HG03342 (cell line): Measurements from ENCODE around the gene AJUBA.
"Not testable (repeated sequence)": the region's sequence is repeated elsewhere in the genome, so short reads cannot be mapped to it uniquely, and the experiment has no call there.

Source experiments
- ATAC-seq: cut with Tn5 transposase; IDR thresholded peaks from one replicate; pipeline ENCODE4 v1.9.1; 2021; ENCODE audit warnings: mild to moderate bottlenecking, moderate library complexity; ENCODE audit not compliant: unreplicated experiment

AJUBA gene

GRCh38 chr14:22982477-22983245 lies at the start of gene AJUBA:
Gene AJUBA, minus strand, starts transcription at chr14:22982551. Its CDS starts 285 bp downstream, at chr14:22982266.
- ATAC-seq: peak; percentile 38

DNA sequence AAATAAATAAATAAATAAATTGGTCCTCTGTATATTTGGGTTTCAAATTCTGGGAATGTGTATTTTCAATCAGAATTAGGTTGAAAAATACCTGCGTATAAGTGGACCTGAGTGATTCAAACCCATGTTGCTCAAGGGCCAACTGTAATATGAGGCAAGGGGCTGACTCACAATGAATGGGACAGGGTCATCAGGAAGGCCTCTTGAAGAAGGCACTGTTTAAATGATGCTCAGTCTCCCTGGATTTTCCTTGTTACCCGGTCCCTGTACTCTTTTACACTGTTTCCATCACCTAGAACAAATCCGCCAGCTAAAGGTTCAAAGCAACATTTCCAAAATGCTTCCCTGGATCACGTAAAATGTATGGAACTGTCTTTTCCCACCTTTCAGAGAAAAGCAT lies 48.6 kb upstream of the AJUBA start:
- no peak for ATAC-seq

- no peak for ATAC-seq
Observed at GRCh38 chr14:23028799-23029198, 46.4 kb upstream of the AJUBA start.

DNA sequence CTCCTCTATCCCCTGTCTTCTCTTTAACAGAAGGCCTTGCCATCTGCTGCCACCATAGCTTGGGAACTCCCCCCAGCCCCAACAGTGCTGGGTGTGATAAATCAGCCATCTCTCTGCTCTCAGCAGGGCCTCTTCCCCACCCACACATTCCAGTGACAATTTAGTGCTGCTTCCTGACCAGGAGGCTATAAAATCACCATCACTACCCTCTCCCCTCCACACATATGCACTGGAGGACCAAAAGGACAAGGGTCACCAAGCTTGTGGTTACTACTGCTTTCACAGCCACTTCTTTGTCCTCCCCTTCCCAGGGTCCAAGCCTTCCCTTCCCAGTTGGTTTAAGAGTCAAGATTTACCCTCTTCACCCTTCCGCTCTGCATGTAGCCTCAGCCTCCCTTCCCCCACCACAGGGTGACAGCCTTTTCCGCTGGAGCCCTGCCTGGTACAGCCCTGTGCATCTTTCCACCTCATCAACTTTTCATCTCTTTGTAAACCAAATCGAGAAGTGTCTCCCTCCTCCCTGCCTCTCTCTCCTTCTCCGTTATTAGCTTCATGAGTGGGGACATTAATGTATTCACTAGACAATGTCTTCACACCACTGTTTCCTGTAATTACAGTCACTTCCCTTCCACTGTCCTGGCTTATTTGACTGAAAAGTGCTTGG lies 42.9 kb upstream of the AJUBA start:
- no peak for ATAC-seq

GRCh38 chr14:23024612-23025075 lies 42.3 kb upstream of the AJUBA start:
- no peak for ATAC-seq

DNA sequence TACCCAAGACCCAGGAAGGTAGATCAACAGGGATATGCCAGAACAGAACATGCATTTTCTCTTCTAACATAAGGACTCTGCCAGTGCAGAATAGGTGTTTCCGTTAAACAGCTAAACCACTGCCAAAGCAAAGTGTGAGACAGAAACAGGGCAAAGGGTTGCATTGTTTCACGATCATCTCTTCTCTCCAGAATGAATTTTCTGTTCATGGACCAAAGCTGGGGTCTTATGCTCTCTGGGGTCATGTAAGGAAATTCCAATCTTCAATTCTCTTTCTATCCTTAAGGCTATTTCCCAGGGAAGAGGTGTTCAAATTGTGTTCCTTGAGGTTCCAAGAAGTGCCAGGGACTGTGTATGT lies 41.4 kb upstream of the AJUBA start:
- ATAC-seq: no peak

DNA sequence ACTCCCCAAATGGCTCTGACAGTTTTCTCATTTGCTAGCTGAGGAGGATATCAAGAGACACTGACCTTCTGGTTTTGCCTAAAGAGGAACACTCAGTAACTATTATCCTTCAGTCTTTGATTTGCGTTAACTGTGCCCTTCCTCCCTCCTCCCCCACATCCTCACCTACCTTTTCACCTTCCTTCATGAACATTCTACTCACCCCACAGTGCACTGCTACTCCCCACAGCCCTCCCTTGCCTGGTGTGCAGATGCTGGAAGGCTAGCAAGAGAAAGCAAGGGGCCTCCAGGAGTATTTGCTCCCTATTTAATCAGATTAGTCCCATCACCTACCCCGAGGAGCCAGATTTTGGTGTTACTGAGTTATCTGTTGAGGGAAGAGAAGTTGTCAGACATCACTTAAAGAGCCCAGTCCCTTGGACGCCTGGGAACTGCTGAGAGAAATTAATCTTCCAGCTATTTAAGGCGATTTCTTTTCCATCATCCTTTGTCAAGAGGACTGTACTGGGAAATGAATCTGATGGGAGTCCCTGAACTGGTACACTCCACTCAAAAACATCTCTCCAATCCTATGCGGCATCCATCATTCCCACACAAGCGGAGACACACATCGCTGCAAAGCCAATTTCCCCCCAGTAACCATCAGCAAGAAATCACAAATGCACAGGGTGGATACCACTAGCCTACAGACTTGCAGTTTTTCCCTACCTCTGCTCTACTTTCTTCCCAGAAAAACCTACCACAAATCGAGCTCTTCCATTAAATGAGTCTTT lies 40.9 kb upstream of the AJUBA start:
- ATAC-seq: no peak

DNA sequence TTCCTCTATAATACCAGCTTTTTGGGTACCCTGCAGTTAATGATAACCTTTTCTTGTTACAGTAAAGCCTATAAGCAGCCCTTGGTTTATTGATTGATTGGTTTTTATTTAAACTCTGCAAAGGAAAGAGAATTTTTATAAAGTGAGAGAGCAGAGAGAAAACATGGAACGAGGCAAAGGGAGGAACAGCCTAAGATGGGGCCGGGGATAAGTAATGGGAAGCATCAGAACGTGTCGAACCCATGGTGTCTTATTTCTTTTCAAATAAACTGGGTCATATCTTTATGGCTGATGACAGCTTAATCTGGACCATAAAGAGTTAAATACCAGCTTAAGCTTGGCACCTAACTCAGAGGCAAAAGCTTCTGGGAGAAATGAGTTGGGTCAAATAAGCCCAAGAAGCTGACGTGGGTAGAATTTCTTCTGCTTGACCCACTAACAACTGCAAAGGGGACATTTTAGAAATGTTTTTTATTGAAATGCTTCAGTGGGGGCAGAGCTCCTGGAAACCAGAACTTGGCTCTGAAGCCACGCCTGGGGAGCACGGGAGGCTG lies 39.6 kb upstream of the AJUBA start:
- no peak for ATAC-seq

GRCh38 chr14:23021434-23021833 lies 39.1 kb upstream of the AJUBA start:
- no peak for ATAC-seq

DNA sequence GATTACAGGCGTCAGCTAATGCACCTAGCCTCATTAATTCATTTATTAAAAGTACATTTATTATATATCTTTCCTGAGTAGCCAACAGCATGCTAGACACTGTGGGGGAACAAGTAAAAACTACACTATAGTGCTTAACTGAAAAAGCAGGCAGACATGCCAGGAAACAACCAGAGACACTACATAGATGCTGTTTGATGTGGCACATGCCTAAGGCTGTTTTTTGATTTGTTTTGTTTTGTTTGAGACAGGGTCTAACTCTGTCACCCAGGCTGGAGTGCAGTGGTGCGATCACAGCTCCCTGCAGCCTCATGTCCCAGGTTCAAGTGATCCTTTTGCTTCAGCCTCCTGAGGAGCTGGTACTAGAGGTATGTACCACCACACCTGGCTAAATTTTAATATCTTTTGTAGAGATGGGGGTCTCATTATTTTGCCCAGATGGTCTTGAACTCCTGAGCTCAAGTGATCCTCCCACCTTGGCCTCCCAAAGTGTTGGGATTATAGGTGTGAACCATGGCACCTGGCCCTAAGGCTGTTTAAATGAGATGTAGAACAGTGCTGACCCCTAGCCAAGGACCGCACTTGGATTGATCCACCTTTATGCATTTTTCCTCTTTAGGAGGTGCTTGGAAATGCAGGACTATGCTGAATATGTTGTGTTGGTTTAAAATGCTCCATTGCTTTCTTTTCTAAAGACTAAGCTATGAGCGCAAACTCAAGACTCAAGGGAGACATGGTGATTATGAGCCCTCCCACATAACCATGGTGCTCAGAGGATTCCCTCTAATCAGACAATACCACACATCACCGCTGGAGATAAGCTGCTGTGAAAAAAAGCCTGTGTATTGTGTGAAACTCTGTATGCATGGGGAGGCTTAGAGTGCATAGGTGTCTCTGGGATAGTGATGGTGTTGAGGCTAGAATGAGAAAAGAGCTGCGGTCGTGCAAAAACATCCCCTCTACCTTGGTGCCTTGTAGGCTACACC lies 38.1 kb upstream of the AJUBA start:
- no peak for ATAC-seq

DNA sequence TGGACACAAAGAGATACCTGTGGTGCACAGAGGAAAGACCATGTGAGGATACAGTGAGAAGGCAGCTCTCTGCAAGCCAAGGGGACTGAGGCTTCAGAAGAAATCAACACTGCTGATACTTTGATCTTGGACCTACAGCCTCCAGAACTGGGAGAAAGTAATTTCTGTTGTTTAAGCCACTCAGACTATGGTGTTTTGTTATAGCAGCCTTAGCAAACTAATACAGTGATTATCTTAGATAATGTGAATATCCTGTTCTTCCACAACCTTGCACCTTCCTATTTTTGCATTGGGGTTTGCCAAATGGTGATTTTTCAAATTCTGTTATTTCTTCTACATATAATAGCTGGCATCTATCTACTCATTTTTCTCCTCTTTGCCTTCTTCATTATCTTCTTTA lies 35.8 kb upstream of the AJUBA start:
- ATAC-seq: no peak

GRCh38 chr14:23017091-23017490 lies 34.7 kb upstream of the AJUBA start:
- ATAC-seq: no peak

DNA sequence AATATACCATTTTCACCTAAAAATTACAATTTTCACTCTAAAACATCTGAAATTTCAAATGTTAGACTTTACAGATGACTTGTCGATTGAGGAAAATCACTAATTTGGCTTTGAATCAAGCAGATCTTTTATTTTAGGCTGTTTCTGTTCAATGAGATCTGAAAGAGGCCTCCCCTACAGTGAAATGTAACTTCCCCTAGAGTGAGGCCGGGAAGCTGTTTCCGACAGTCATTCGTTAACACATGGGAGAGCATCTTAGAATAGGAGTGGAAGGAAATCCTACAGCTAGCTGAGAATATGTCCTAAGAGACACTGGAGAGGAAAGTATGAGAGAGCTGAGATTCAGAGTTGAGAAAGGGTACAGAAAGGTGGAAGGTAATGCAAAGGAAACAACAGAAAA lies 33.3 kb upstream of the AJUBA start:
- ATAC-seq: no peak

- ATAC-seq: not testable (repeated sequence)
Observed at GRCh38 chr14:23013749-23014054, 31.4 kb upstream of the AJUBA start.

DNA sequence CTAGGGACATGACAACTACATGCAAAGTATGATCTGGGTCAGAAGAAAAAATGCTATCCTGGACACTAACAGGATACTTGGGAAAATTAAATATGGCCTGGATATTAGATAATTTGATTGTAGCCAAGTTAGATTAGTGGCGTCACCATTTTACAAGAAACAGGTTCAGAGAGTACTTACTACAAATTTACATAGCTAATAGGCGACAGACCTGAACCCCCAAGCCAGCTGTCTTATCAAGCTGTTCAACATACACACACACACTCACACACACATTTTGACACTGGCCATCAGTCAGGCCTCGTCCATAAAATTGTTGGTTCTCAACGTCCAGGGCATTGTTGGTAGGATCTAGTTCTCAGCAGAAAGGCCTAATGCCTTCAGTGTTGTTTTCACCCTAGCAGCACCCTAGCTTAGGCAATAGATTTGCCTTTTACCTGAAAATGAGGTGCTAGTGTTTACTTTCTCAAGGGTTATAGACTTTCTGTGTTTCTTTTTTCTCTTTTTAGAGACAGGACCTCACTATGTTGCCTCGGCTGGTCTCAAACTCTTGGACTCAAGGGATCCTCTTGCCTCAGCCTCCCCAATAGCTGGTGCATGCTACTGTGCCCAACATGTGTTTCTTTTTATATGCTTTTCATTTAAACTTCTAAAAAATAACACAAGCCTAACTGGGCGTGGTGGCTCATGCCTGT lies 30.9 kb upstream of the AJUBA start:
- no peak for ATAC-seq

DNA sequence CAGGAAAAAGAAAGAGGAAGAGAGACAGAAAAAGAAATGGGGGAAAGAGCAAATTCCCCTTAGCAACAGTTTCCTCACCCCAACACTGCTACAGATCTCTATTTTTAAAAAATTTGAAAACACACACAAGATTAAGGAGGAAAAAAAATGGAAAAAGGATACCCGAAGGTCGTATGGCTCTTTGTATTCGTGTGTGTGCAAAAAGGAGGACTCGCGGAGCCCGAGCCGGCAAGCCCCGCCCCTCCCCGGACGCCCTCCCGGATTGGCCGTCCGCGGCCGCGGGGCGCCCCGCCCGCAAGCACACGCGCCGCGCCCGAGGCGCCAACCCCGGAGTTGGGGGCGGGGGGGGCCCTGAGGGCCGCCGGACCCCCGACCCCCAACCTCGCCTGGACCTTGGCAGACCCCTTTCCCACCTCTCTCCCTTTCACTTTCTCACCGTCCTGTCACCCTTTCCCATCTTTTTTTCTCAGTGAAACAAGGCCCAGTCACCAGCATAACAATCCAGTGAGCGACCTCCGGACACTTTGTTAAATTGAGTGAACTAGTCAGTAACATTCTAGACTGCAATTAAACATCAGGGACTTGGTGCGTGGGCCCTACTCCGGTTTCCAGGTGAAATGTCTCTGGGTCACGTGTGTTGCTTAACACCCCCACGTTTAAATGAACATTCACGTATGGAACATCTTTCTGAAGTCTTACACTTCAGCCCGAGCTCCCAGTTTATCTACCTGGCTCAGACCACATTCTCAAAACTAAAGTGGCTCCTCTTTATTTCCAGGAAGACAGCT lies 27.8 kb upstream of the AJUBA start, which contains the start of gene C14orf93:
Gene C14orf93, minus strand, starts transcription at position 205 of the 788 bp plus-strand sequence. CDS start 11,120 bp downstream, outside the sequence.
- peak; percentile 43 for ATAC-seq

DNA sequence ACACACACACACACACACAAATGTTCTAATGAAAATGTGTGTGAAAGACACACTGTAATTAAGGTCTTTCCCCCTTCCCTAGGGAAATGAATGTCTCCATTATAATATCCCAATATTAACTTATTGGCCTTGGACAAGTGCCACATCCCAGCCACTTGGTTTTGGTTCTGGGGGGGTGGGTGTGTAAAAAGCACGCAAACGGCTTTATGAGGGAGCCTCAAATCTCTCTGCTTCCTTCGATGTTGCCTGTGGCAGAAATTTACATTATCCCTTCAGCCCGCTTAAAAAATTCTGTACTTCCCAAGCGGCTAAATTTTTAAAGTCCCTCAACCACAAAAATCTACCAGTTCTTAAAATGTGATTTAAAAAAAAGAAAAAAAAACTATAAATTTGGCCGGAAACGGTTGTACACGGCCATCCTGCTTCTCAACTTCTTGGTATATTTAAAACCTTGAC lies 27.2 kb upstream of the AJUBA start:
- ATAC-seq: no peak

GRCh38 chr14:23008831-23009230 lies 26.5 kb upstream of the AJUBA start:
- no peak for ATAC-seq
